GM18907 (cell line): ENCODE data around the gene ASB2.

ENCODE experiments used
- ATAC-seq: cut with Tn5 transposase; IDR thresholded peaks from one replicate; pipeline ENCODE4 v1.9.1; 2021; ENCODE audit warnings: mild to moderate bottlenecking, moderate library complexity; ENCODE audit not compliant: unreplicated experiment

The ASB2 gene

DNA sequence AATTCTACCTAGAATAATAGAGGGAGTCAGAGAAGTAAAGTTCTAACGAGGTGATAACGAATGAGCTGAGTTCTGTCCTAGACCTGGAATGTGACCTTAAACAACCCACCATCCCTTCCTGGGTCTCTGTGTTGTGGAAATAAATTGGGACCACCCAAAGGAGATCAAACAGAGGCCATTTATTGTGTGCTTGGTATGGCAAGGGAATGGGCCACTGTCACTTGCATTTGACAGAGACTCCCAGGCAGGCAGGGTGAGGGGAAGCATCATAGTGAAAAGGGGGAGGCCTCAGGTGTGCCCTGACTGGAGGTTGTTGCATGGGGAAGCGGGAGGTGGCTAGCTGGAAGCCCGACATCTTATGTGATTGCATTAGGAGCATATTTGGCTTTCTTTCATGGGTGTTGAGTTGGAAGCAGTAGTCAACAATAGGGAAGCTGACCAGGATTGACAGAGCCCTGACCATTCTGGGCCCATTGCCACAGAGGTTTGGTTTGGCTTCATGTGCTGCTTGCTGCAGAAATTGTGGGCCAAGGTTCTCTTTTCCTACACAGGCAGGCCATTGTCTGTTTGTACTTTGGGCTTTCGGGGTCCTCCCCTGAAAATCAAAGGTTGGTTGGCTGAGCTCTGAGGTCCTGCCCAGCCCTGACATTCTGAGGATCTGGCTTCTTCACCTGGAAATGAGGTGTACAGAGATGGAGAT lies 66.8 kb downstream of the ASB2 start:
- no peak for ATAC-seq

DNA sequence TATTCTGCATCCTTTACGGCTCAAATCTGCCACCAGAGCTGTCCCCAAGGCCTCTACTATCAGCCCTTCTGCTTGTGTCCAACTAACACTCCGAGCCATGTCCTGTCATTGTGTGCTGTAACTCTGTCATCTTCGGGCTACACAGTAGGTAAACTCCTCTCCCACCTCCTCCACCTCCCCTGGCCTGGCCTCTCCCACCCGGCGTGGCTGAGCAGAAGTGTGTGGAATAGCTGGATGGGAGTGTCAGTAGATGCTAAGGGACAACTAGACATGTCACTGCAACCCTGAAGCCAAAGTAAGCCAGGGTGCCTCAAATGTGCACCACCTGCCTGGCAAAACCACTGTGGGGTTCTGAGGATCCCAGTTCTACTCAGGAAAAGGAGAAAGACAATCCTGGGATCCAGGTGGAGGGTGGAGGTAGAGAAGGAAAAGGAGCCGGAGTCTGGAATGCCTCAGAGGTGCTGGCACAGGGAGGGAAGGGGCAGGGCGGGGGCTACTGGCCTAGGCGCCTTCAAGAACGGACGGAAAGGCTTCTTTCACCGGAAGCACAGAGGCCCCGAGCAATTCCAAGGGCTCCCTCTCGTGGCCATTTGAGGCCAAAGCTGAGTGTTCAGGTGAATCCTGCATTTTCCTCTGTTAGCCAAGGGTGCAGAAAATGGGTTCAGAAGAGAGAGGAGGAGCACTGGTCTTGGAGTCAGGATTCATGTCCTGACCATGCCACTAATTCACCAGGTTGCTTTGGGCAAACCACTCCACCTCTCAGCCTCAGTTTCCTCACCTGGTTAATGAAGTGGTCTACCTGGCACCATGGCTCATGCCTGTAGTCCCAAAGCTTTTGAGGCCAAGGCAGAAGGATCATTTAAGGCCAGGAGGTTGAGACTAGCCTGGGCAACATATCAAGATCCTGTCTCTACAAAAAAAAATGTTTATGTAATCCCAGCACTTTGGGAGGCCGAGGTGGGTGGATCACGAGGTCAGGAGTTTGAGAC lies 69.7 kb downstream of the ASB2 start:
- no peak for ATAC-seq

DNA sequence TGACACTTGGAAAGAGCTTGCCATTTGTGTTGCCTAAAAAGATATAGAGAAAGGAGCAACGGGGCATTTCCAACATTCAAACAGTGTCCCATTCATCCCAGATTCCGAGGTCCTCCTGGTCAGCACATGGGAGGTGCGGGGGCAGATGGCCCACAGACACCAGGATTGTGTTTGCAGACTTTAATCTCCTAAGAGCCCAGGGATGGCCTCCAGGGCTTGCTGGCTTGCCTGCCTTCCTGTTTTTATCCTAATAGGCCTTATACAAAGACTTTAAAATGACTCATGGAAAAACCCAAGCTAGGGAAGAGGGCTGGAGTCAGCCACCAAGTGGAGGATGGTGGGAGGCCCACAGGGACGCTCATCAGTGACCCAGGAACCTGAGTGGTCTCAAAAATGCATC lies 70.7 kb downstream of the ASB2 start:
- no peak for ATAC-seq

DNA sequence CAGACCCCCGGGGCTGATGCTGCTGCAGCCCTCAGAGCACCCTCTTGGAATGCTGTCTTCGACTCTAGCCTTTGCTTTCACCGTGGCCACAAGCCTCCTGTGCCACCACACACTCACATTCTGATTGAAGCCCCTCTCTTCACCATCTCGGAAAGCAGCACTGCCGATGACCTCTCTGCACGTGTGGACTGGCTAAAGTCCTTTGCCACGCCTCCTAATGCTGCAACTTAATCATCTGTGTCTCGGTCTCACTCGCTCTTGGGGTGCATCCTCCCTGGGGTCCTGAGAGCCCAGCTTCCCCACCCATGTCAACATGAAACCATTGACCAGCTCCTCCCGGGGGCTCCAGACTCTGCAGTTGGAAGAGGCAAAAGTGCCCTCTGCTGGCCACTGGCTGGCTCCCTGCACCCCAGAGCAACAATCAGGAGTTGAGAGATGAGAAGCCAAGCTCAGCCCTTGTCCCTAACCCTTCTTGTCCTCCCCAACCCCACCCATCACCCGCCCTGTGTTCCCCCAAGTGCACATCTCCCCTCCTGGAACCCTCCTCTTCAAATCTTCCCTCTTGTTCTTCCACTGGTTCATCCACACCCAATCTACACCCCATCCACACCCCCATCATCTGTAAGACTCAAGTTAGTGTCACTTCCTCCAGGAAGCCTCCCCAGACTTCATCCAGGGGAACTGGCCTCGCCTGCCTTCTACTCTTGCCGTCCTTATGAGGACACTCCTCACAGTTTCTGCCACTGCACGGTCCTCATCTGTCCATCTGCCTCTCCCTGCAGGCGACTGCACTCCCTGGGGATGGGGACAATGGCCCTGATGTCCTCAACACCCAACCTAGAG lies 72.8 kb downstream of the ASB2 start:
- no peak for ATAC-seq

DNA sequence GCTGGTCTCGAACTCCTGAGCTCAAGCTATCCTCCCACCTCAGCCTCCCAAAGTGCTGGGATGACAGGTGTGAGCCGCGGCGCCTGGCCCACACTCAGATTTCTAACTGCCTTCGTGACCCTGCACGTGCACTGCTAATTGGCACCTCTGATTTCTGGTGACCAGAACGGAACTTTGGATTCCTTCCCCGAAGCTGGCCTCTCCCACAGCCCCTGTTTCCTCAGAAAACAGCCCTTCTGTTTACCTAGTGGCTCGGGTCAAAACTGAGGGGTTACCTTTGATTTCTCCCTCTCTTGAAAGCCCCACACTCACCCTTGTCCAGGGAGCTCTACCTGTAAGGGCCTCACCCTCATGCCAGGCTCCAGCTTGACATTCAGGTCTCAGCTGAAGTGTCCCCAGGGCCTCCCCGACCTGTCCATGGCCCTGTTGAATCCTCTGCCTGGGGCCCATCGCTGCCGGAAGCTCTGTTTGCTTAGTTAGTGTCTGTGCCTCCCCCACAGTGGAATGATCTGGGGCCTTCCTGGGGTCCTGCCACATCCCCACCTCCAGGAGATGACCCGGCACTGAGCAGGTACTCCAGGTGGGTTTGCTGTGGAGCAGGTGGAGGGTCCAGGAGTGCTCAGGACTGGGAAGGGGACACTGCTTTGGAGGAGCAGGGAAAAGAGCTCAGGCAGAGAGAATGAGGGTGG lies 73.6 kb downstream of the ASB2 start:
- no peak for ATAC-seq

DNA sequence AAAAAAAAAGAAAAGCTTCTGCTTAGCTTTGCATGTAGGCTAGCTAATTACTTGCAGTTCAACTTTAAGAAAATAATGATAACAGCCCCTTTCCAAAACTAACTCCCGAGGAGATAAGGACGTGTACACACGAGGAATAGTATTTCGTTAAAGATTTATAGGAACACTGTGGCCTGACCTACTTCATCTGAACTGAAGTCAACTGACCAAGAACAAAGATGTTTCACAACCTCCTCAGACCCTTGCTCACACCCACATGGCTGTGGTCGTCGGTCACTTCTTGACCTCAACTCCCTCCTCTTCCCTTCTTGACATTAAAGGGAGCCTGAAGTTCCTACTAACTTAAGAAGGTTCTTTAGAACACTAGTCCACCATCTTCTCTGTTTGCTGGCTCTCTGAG lies 74.6 kb downstream of the ASB2 start:
- ATAC-seq: no peak

DNA sequence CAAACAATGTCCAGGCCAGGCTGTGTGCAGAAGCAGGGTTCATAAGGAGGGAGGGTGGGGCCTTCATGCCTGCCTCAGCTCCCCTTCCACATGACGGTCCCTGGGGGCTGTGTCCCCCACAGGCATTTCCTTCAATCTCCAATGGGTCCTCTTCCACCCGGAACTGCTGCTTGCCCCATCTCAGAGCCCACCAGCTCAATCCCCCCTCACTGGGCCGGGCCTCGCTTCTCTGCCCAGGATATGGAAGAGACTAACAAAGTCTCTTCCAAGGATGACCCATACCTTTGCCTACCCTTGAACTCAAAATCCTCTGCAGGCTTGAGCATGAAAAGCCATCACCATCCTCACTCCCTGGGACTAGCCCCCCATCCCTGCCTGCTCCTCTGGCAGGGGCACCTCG lies 77.6 kb downstream of the ASB2 start:
- ATAC-seq: no peak

DNA sequence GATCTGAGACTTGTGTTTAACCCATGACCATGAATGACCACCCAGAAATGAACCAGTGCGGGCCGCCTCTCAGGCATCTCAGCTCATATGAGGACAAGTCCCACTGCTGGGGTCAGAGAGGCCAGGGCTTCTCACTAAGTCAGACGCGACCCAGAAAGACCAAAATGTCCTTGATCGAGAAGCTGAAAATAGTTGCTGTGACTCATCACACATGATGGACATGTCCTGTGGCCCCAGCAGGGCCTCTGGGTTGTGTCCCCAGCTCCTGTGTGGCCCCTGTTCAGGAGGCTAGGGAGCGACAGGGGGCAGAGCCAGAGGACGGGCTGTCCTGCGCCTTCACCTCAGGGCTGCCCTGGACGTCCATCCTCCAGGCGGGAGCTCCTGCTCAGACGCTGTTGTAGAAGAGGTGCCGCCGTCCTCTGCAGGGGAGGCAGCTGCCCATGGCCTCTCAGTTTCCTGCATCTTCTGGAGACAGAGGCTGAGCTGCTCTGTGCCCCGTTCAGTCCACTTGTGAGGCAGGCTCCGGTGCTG lies 78.2 kb downstream of the ASB2 start:
- ATAC-seq: no peak

DNA sequence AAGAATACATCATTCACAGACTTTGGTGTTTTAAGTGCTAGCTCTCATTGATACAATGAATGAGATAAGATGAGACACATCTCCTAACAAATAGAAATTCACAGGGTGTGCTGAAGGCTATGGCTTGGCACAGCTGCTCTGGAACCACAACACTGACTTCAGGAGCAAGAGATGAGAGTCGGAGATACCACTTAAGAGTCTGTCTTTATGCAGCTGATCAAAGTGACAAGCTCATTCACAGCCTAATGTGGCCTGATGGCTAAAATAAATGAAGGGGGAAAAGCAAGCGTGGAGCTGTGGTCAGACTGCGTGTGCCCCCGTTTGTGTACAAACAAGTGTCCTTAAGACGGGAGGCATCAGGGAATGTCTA lies 78.9 kb downstream of the ASB2 start:
- ATAC-seq: no peak

DNA sequence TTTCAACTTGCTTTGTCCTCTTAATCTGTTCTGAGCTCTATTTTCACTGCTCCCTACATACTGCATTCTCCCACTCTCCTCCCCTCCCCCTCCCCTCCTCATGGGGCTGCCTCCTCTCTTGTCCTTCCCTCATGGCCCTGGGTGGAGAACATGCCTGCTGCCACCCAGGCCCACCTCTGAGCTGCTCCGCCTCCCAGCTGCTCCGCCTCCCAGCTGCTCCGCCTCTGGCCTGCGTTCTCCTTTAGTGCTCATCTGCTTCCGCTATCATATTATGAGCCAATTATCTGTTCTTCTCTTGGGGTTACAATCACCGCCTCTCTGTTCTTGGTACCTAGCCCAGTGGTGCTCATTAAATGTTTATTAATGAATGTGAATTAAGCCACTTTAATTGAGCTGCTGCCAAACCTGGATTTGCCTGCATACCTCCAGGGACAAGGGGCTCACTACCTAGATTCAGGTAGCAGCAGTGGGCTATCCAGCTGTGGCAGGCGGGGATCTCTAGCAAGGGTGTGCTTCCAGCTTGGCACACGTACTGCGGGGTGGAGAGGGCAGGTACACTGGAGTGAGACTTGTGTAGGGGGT lies 81.3 kb downstream of the ASB2 start:
- no peak for ATAC-seq

DNA sequence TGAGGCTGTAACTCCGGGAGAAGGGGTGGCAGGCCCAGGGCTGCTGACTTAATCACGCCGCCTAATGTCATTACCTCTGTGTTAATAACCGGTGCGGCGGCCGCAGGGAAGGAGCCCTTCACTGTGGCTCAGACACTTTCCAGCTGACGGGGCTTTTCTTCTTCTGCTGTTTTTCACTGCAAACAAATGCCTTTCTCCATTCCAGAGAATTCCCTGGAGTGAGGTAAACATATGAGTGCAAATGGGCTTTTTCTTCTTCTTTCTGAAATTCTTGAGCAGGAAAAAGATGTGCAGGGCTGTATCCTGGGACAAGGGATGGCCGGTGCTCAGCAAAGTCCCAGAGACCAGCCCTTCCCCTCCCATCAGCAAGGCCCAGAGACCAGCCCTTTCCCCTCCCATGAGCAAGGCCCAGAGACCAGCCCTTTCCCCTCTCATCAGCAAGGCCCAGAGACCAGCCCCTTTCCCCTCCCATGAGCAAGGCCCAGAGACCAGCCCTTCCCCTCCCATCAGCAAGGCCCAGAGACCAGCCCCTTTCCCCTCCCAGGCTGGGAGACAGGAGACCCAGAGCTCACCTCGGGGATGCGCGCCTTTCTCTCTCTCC lies 82.6 kb downstream of the ASB2 start:
- ATAC-seq: no peak

DNA sequence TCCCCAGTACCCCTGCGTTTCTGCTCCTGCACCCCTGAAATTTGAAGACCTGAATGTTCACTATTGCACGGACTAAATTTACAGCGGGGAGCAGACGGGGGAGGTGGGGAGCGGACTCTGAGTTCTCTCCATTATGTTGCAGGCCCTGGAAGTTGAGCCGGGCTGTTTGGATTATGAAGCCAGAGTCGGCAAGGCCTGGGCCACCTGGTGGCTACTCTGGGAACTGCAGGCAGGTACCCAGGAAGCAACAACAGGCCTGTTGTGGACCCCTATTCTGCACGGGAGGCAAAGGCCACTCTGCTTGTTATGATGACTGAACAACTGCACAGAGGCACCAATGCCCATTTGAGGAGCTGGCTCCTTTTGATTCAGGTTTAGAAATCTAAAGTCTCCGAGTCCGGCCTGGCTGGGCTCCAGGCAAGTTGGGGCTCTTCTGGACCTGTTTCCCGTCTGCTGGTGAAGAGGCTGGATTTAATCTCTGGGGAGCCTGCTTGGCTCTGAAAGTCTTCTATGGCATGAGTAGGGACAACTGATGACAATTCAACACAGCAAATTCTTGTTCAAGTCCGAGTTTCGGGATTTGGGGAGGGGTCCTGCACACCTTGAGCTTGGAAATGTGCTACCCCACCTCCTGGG lies 83.3 kb downstream of the ASB2 start:
- ATAC-seq: no peak

DNA sequence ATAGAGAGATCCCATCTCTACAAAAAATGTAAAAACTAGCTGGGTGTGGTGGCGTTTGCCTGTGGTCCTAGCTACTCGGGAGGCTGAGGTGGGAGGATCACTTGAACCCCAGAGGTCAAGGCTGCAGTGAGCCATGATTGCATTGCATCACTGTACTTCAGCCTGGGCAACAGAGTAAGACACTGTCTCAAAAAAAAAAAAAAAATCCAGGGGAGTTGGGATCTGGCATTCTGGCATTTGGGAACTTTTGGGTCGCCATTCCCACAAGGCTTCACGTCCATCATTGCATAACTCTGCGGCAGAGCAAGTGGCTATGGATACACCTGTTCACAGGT lies 83.9 kb downstream of the ASB2 start:
- no peak for ATAC-seq

DNA sequence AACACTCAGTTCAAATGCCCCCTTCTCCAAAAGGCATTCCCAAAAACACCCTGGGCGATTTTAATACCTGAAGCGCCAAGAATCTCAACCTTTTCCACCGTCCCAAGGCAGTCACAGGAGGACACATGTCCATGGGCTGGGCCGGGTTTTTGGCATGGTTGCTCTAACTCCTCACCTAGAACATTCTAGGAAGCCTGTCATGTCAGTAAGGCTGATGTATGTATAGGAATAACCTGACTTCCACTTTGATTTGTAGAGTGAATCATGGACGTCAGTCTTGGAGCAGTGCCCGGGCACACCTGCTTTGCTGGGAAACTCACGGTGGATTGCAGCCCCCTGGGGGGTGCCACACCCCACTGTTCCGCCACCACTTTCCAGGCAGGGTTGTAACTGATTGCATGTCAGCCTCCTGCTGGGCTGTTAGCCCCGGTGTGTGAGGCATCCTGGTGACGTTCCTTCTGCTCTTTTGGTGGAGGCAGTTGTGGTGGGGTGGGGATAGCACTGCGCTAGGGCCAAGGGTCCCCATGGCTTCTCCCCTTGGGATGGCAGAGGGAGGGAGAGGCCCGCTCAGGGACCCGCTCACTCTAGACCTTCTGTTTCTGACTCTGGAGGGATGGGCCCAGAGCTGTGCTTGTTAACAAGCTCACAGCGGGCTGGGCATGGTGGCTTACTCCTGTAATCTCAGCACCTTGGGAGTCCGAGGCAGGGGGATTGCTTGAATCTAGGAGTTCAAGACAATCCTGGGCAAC lies 84.4 kb downstream of the ASB2 start:
- ATAC-seq: no peak

DNA sequence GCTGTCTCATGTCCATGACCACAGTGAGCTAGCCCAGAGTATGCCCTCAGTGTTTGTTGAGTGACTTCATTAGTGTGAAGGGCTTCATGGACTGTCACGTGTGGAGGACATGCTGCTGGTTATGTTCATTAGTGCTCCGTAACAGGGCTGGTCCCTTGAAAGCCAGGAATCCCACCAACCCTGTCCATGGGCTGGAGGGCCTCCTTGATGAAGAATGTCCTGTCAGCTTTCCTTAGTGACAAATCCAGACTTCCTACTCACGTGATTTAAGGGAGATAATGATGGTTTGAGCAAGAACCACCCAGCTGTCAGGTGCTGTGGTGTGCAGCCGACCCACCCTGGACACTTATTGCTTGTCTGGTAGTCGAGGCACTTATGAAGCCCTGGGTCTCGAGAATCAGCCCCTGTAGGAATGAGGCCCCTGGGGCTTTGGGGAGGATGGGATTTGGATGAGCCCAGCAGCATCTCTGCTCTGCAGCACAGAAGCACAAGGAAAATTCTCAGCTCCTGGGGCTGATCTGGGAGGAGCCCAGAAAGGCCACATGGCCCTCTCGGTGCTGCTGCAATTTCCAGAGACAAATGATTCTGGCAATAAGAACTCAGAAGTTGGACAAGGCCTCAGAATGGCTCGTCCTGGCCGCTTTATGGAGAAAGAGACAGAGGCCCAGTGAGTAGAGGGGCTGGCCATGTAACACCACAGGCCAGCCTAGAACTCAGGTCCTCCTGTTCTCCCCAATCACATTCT lies 86.5 kb downstream of the ASB2 start:
- ATAC-seq: no peak

DNA sequence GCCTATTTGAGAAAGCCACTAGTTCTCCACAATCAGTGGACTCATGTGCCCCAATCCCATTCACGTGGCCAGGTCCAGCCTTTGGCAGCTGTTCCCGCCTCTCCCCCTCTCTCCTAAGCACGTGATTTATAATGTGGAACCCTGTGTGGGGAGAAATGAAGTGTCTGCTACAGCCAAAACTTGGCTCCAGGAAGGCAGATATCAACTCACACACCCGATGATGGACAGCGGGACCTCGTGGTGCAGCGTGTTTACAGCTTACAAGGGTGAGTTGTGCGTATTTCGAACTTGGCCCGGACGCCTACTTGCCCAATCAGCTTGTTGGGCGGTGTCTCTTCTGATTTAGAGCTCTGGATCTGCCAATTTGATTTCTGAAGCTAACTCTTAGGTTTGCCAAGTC lies 87.4 kb downstream of the ASB2 start:
- no peak for ATAC-seq

DNA sequence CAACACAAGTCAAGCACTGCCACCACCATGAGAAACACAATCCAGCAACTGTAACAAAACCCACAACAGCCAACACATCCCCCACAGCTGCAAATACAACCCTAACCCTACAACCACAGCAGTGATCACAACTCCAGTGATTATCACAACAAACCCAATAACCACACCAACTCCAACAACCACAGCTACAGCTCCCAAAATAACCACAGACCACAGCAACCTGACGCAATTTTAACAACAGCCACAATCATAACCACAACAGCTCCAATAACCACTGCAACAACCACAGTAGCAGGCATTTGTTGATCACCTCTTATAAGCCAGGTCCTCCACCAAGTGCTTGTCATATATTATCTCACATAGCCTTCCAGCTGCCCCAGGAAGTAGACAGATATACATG lies 91.4 kb downstream of the ASB2 start:
- ATAC-seq: no peak
